Body of pancreas (tissue), 4 donors: ENCODE data around the gene UNC5A.

Experiments
- CTCF ChIP-seq, 7 experiments: fragments of 450-650 bp in 4 of 7; fragments of 200-600 bp in 3 of 7; sonication (generic) in 3 of 7; IDR thresholded peaks; one replicate each; pipeline ENCODE4 v1.5.1; 2016 to 2019; ENCODE audit warnings: antibody characterized with exemption in 7 of 7
- POLR2A ChIP-seq, 3 donors: fragments of 450-650 bp; IDR thresholded peaks; one replicate each; pipeline ENCODE4 v1.6.1; 2016; ENCODE audit warnings: antibody characterized with exemption in 3 of 3, mild to moderate bottlenecking in 2 of 3

- TF ChIP-seq POLR2A (IDR thresholded peaks at IDR 0.05) (no peak), CTCF (IDR thresholded peaks at IDR 0.05) (no peak)
These were observed at the start of gene UNC5A for GRCh38 chr5:176810081-176810597.
